Astrocyte of the spinal cord (primary cell): ENCODE data around the gene ACTR1B.
A peak's percentile ranks its signal among the peaks of the same experiment; 100 is the strongest.

Experiments used
- DNase-seq: peaks from one replicate; pipeline ENCODE4 v3.0.0; 2011; ENCODE audit warnings: low read depth, low spot score
- H3K4me3 ChIP-seq: 2 replicates; pipeline ENCODE4 v1.5.1; 2011; ENCODE audit warnings: low read depth, mild to moderate bottlenecking, low read length, moderate library complexity
- in situ Hi-C: cut with HindIII; loops from 2 replicates; pipeline ENCODE4 v1.10.0; 2017; ENCODE audit warnings: low sequenced_read_pairs
- TF ChIP-seq, protein P1 (sequence below): IDR thresholded peaks from 2 replicates; pipeline ENCODE4 v1.5.1; 2012; ENCODE audit warnings: low read depth, mild to moderate bottlenecking, low read length, inconsistent platforms

The ACTR1B gene

DNA sequence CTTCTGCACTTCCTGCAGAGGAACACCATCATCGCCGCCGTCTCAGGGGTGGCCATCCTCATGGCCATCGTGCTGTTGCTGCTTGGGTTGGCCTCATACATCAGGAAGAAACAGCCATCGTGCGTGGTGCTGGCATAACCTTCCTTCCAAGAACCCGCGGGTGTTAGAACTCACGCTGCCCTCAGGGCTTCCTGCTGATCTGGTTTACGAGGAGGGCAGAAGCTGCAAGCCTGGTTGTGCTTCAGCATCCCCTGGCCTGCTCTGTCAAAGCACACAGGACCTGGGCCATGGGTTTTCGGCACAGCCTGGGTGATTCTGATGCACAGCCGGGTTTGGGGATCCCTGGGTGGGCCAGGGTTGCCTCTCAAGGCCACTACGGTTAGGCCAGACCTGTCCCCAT lies 37.3 kb upstream of the ACTR1B start:
- in situ Hi-C loops = no loop called here

DNA sequence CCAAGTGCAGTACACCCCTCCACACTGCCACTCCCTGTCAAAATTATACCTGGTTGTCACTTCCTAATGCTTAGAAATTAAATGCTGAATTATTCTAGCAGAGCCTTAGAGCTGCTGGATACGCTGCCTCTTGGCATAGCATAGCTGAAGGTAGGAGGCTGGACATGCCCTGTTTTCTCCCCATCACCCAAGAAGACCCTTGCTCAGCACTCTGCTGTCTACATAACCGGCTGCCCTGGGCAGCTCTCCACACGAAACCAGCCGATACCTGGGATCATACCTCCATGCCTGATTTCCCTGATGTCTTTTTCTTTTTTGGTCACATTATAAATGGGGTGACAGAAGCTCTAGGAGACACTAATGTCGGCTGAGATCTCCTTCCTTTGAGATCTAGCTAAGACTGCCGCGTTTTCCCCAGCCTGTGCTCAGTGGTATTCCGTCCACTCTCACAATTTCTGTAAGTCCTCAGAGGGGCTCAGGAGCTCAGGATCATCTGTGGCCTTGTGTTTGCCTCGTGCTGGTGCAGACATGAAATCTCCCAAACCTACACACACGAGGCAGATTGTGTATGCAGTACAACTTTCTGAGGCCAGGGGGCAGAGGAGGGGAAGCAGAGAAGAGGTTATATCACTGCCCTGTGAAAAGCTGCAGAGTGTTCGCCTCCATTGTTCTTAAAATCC lies 36.1 kb upstream of the ACTR1B start:
- in situ Hi-C loops = no loop called here
- peak; percentile 50 for DNase-seq
- no peak overlapping the region for H3K4me3 ChIP-seq
- TF ChIP-seq, protein P1, sequence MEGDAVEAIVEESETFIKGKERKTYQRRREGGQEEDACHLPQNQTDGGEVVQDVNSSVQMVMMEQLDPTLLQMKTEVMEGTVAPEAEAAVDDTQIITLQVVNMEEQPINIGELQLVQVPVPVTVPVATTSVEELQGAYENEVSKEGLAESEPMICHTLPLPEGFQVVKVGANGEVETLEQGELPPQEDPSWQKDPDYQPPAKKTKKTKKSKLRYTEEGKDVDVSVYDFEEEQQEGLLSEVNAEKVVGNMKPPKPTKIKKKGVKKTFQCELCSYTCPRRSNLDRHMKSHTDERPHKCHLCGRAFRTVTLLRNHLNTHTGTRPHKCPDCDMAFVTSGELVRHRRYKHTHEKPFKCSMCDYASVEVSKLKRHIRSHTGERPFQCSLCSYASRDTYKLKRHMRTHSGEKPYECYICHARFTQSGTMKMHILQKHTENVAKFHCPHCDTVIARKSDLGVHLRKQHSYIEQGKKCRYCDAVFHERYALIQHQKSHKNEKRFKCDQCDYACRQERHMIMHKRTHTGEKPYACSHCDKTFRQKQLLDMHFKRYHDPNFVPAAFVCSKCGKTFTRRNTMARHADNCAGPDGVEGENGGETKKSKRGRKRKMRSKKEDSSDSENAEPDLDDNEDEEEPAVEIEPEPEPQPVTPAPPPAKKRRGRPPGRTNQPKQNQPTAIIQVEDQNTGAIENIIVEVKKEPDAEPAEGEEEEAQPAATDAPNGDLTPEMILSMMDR = peak; percentile 79

More for the DNA sequence above, 37.3 kb upstream of the ACTR1B start:
- no peak overlapping the region for H3K4me3 ChIP-seq
- TF ChIP-seq, protein P1 = no peak
- no peak for DNase-seq

GRCh38 chr2:97698530-97698929 lies 34.7 kb upstream of the ACTR1B start:
- TF ChIP-seq, protein P1 = no peak
- in situ Hi-C loops = no loop called here
- H3K4me3 ChIP-seq = no peak overlapping the region
- no peak for DNase-seq

DNA sequence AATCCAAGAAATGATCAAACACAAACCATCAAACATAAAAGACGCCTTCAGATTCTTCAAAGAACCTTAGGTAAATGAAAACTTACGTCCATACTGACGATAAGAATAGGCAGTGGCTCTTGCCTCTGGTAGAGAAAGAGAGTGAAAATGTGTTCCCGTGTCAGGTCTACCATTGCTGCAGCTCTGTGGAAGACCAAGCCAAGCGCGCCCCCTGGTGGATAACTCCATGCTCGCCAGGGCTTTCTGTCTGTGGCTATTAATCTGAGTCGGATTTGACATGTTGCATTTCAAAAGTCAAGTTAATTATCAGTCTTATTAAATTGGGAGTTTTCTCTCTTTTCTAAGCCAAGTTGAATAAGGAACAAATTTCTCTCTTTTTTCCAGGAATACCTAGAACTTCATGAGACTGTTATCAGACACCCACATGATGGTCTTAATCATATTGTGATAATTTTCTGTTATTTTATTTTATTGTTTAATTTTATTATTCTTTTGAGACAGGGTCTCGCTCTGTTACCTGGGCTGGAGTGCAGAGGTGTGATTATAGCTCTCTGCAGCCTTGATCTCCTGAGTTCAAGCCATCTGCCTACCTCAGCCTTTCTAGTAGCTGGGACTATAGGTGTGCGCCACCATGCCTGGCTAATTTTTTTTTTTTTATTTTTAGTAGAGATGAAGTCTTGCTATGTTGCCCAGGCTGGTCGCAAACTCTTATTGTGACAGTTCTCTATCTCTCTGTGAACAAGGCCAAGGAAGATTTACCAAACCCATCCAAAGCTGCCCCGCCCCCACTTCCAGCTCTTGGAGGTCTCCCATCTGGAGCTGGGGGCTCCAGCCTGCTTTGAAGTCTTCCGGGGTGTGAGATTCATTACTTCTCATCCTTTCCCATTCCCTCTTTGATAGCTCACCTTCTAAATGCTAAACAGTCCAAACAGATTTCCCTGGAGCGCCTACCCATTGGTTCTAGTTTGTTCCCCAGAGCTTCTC lies 33.7 kb upstream of the ACTR1B start:
- H3K4me3 ChIP-seq = no peak overlapping the region
- TF ChIP-seq, protein P1 = peak; percentile 86
- peak; percentile 77 for DNase-seq
- in situ Hi-C loops = no loop called here

DNA sequence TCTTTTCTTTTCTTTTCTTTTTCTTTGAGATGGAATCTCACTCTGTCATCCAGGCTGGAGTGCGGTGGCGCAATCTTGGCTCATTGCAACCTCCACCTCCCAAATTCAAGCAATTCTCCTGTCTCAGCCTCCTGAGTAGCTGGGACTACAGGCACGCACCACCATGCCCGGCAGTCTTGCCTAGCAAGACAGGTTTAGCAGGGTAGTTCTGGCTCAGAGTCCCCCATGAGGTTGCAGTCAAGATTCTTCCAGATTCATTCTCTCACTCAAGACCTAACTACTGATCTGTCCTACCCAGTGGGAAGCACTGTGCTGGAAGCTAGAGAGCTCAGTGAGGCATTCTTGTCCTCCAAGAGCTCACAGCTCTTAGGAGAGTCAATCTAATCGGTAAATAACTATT lies 31.9 kb upstream of the ACTR1B start:
- in situ Hi-C loops = no loop called here

DNA sequence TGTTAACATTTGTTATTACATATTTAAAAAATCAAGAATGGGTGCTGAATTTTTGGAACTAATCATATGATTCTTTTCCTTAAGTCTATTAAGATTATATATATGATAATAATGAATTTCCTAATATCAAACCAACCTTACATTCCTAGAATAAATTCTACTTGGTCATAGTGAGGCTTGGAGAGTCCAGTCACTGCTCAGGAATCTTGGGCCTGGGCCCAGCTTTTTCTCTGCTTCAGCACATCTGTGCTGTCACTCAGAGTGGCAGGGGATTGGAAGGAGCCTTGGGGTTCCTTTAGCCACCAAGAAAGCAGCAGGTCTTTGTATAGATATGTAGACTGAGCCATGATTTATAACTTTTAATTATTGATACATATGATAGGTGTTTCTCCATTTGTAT lies 29.6 kb upstream of the ACTR1B start:
- in situ Hi-C loops = no loop called here
- TF ChIP-seq, protein P1 = no peak

More for the DNA sequence above, 31.9 kb upstream of the ACTR1B start:
- no peak overlapping the region for H3K4me3 ChIP-seq
- TF ChIP-seq, protein P1 = no peak
- DNase-seq = no peak

More for the DNA sequence above, 29.6 kb upstream of the ACTR1B start:
- no peak overlapping the region for H3K4me3 ChIP-seq
- DNase-seq = no peak
